HG03469 (cell line): ENCODE data around the gene KCTD17.

Source experiments
- ATAC-seq: cut with Tn5 transposase; IDR thresholded peaks from one replicate; pipeline ENCODE4 v1.9.1; 2021; ENCODE audit warnings: mild to moderate bottlenecking, moderate library complexity, moderate number of reproducible peaks; ENCODE audit not compliant: unreplicated experiment

The KCTD17 gene

DNA sequence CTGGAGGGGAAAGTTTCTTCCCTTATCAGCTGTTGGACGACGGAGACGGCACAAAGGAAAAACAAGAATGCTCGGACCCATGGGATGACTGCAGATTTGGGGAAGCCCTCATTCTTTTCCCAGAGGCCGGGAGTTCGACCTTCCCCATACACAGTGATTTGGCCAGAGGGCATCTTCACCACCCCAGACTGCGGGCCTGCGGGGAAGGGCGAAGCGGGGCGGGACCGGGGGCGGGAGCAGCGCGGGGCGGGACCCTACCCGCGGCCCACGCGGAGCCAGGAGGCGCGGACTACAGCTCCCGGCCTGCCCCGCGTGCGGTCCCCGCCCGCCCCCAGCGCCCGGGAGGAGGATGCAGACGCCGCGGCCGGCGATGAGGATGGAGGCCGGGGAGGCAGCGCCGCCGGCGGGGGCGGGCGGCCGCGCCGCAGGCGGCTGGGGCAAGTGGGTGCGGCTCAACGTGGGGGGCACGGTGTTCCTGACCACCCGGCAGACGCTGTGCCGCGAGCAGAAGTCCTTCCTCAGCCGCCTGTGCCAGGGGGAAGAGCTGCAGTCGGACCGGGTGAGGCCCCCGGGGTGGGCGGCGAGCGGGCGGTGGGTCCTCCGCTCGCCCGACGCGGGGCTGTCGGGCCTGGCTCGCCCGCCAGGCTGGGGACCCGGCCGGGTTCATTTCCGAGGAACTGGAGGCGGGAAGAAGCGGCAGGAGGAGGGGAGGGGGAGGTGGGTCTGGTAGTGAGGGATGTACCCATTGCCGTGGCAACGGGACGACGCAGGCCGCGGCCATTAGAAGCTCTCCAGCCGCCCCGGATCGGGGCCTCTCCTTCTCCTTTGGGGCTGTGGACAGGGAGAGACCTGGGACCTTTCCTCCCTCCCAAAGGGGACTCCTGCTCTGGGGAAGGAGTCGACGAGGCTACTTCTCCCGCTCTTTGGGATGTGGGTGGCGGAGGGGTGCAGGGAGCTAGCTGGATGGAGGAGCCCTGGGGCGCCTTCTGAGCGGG lies at the start of gene KCTD17:
KCTD17 (plus strand) TSS at position 352 of the 995 bp plus-strand sequence; CDS start at position 371, 19 bp downstream.
- no peak for ATAC-seq

GRCh38 chr22:37001826-37002225 lies 49.7 kb upstream of the KCTD17 start:
- no peak for ATAC-seq

DNA sequence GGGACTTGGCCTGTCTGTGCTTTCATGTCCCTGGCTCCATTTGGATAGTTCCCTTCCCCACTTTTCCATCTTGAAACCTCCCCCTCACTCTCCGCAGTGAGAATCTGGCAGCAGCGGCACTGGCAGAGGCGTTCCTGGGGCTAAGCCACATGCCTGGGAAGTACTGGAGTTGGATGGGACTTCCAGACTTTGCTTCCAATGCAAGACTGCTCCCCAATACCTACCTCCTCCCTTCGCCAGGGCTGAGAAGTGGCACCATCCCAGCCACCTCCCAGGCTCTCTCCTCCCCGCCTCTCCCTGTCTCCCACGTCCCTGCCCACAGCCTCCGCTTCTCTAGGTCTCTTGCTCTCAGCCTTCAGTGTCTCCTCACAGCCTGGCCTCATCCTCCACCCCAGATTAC lies 48.9 kb upstream of the KCTD17 start:
- no peak for ATAC-seq

- ATAC-seq = no peak
These were observed 43.9 kb upstream of the KCTD17 start for GRCh38 chr22:37007651-37008050.

GRCh38 chr22:37008365-37008764 lies 43.2 kb upstream of the KCTD17 start:
- ATAC-seq = no peak

- no peak for ATAC-seq
These were observed 42.1 kb upstream of the KCTD17 start for GRCh38 chr22:37009490-37009889.

DNA sequence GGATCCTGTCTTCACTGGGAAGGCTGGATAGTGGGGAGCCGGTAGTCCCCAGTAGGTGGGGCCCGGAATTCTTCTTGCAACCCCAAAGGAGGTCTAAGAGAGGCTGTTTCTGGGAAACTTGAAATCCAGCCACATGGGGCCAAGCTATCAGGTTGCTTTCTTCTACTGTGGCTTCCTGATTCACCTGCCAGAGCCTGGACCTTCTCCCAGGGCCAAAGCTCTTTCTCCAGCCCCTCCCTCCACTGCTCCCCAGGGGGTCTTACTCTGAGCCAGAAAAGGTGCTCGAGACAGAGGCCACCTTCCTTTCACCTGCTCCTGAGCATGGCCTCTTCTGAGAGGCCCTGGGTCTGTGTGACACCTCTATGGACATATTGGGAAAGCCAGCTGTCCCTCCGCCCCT lies 41.4 kb upstream of the KCTD17 start:
- no peak for ATAC-seq

DNA sequence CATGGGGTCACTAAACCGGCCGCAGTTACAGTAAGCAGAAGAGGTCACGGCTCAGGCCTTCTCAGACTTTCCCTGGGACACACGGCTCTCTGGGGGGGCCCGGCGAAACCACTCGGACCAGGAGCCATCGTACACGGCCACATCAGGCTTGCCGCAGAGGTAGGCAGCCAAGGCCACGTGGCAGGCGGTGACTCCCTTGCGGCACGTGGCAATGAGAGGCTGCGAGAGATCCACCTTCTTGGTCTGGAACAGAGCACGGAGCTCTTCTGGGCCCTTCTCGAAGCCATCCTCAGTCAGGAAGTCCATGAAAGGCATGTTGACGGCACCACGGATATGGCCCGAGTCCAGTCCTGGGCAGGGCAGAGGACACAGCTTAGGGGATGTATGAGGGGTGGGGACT lies 40.6 kb upstream of the KCTD17 start:
- no peak for ATAC-seq

DNA sequence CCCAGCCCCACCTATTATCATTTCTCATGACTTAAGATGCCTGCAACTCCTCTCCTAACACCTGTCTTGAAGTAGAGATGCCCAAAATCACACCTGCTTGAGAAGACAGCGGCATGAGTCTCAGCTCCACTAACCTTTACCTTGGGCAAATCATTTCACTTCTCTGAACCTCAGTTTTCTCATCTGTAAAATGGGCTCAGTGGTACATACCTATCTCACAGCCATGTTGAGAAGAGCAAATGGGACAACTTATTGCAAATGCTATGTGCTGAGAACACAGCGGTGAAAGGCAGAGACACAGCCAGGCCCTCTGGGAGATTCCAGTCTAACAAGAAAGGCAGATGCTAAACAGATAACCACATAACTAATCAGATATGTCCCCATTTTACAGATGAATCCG lies 40.1 kb upstream of the KCTD17 start:
- ATAC-seq = no peak

- no peak for ATAC-seq
These were observed 39.2 kb upstream of the KCTD17 start for GRCh38 chr22:37012262-37012904.

DNA sequence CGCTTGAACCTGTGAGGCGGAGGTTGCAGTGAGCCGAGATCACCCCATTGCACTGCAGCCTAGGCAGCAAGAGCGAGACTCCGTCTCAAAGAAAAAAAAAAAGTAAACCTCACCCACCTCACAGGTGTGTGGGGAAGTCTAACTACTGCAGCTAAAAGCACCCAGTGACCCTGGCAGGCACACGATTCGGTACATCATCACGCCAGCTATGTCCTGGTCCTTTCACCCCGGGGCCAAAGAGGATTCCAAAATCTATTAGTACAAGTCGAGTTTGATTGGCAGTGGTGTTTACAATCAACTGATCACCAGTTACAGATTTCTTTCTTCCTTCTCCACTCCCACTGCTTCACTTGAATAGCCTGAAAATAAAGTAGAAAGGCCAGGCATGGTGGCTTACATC lies 38.6 kb upstream of the KCTD17 start:
- no peak for ATAC-seq

- ATAC-seq = no peak
These were observed 37.1 kb upstream of the KCTD17 start for GRCh38 chr22:37014415-37014806.

DNA sequence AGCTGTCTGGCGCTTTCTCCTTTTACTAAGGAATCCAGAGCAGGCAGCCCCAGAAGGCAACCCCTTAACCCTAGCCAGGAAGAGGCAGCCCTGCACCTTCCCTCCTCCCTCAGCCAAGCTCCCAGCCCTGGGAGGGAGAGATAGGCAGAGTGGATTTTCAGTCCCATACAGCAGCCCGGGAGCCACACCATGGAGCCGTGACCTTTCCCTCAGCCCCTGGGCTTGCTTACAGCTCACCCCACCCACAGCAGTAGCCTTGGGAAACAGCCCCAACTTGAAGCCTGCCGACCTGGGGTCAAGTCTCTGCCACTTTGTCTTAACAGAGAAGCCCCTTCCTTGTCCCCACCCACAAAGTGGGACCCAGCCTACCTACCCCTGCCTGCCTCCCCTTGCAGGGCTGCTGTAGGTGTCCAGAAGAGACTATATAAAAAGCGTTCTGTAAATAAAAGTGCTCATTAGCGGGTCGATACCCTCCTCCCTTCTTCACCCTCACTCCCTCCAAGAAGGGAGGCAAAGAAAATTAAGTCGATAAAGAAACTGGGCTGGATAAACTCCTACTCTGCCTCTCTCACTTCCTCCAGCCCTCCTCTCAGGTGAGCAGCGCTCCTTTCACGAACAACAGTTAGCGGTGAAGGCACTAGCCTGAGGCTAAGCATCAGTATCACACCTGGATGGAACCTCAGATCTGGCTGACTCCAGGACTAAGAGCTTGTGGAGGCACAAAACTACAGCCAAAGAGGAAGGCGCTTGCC lies 36.5 kb upstream of the KCTD17 start:
- ATAC-seq = no peak

DNA sequence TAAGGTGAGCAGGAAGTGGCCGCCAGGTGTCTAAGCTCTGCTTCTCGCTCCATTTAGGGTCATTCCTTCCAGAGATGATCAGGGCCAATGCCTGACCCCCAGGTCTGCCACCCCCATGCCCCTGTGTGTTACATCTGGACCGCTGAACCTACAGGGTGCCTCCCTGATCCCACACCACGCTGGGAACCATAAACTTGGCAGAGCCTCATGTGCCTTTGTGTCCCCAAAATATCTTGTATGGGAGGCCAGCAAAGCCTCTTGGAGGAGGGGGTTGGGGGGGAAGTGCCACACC lies 36.0 kb upstream of the KCTD17 start:
- ATAC-seq = no peak

DNA sequence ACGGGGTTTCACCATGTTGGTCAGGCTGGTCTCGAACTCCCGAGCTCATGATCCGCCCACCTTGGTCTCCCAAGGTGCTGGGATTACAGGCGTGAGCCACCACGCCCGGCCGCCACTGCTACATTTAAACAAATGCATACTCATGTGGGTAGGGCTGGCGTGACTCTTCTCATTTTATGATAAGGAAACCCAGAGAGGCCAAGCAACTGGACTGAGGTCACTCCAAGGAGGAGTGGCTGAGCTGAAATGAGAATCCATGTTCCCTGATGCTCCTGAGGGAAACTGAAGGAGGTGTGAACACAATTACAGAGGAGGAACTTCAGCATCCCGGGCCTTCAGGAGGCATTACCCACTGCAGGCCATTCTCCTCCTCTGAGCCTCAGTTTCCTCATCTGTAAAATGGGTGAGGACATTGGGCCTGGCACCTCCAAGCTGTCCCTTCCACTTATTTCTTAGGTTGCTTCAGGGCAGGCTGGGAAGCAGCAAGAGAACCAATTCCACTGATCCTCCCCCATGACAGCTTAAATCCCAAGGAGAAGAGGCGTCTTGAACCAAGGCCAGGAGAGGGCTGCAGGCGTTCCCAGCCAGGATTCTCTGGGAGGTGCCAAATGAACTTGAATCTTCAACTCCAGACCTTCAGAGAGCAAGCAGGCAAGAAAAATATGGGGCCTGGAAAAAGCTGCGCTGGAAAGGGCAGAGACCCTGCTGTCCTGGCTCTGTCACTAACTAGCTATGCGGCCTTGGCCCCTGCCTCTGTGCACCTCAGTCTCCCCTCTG lies 35.2 kb upstream of the KCTD17 start:
- ATAC-seq = no peak

- no peak for ATAC-seq
These were observed 34.2 kb upstream of the KCTD17 start for GRCh38 chr22:37017356-37017755.

DNA sequence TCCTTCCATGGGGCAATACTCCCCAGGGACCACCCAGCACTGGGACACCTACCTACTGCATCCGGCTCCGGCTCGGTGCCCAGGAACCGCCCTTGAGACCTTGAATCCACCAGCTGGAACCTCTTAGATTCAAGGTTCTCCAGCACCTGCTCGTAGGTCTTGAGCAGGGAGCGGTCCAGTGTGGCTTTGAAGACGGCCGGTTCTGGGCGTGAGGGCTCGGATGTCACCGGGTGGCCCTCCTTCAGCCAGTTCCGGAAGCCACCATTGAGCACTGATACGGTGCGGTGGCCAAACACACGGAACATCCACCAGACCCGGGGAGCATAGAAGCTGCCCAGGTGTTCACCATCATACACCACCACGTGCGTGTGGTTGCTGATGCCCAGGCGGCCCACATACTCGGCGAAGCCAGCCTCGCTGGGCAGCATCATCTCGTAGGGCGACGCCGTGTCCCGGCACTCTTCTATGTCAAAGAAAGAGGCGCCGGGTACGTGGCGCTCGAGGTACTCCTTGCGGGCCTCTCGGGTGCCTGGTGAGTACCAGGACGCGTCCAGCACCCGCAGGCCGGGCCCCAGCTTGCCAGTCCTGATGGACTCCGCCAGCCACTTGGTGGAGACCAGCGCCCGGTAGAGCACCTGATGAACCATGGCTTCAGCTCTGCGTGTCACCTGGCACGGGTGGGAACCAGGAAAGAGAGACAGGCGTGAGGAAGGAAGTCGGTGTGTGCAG lies 33.3 kb upstream of the KCTD17 start:
- ATAC-seq = no peak

- ATAC-seq = no peak
These were observed 32.7 kb upstream of the KCTD17 start for GRCh38 chr22:37018815-37019308.

DNA sequence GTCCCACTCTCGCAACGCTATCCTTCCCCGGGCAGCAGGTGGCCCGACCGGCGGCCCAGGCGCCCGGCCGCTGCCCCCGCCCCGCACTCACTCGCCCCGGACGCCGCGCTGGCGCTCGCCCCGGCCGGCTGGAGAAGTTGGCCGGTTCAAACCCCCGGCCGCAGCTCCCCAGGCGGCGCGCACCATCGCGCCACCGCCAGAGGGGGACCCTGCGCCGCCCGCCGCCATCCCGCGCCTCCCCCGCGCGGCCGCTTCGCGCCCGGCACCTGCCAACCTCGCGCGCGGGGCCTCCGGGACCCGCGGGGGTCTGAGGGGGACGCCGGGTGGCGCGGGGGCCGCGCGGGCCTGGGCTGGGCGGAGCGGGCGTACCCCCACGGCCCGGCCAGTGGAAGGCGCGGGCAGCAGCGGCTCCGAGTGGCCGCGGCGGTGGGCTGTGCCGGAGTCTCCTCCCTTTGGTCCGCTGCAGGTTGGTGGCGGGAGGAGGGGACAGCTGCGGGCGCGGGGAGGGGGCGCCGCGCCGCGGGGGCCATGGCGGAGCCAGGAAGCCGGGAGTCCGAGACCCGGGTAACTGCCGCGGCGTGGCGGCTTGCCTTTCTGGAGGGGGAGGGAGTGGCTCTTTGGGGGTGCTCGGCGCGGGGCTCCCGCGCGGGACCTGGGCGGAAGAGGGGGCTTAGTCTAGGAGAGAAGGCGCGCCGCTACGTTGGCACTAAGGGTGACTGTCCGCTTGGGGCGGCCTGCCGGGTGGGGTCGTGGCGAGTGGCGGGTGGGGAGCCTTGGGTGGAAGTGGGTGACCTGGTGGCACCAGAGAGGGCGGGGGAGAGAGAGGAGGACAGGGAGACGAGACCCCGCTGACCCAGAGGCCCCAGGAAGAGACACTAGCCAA lies 32.0 kb upstream of the KCTD17 start, which contains the start of the genes MPST and TST:
MPST (plus strand) TSS at position 434 of the 883 bp plus-strand sequence; CDS start at position 529, 95 bp downstream.
TST (minus strand) TSS at position 139 of the 883 bp plus-strand sequence. CDS start 715 bp downstream, outside the sequence.
- ATAC-seq = no peak
